K562 (cell line): ENCODE results near the gene LGR6. TPM values are rescaled to one million over a fixed set of nuclear protein-coding genes. Genes with fewer than 3 reads are reported as not detected.

Experiments used
- ARID2 ChIP-seq: fragments of 450-650 bp; IDR thresholded peaks from 2 replicates; pipeline ENCODE4 v1.6.1; 2017; ENCODE audit warnings: antibody characterized with exemption, mild to moderate bottlenecking
- ATF2 ChIP-seq: sonication (generic); formaldehyde crosslinking; IDR thresholded peaks from 2 replicates; pipeline ENCODE4 v1.8.1; 2022; ENCODE audit warnings: missing genetic modification reagents
- CHD1 ChIP-seq: fragments of 200-600 bp; sonication (generic); IDR thresholded peaks from one replicate; pipeline ENCODE4 v1.6.1; 2012; ENCODE audit warnings: mild to moderate bottlenecking, moderate library complexity, low read length, inconsistent platforms
- CTCF ChIP-seq, 3 experiments: IDR thresholded peaks in 2 of 3; conservative IDR thresholded peaks in 1 of 3; 2 replicates each; pipeline ENCODE4 v1.5.1; 2011 to 2012; ENCODE audit warnings: low read length in 3 of 3, mild to moderate bottlenecking in 3 of 3, control low read depth in 2 of 3, improper control_type of control experiment in 1 of 3, inconsistent platforms in 1 of 3, low read depth in 1 of 3, mixed read lengths in 1 of 3, moderate library complexity in 1 of 3; ENCODE audit not compliant: insufficient read depth in 2 of 3
- DNMT1 ChIP-seq: fragments of 450-650 bp; IDR thresholded peaks from 2 replicates; pipeline ENCODE4 v1.6.1; 2016; ENCODE audit warnings: antibody characterized with exemption, mild to moderate bottlenecking
- E2F5 ChIP-seq: sonication (generic); formaldehyde crosslinking; IDR thresholded peaks from 2 replicates; pipeline ENCODE4 v1.8.0; 2022; ENCODE audit warnings: mild to moderate bottlenecking, missing genetic modification reagents
- EZH2 ChIP-seq: IDR thresholded peaks from 2 replicates; pipeline ENCODE4 v1.6.1; 2012; ENCODE audit warnings: low read depth, mild to moderate bottlenecking, inconsistent platforms, low read length, borderline replicate concordance
- GATAD2A ChIP-seq: fragments of 450-650 bp; IDR thresholded peaks from 2 replicates; pipeline ENCODE4 v1.6.1; 2017
- GTF2E2 ChIP-seq: fragments of 200-800 bp; sonication (Bioruptor generic); IDR thresholded peaks from 2 replicates; pipeline ENCODE4 v1.6.1; 2016; ENCODE audit warnings: missing genetic modification characterization, missing compliant biosample characterization
- HLTF ChIP-seq: fragments of 450-650 bp; IDR thresholded peaks from 2 replicates; pipeline ENCODE4 v1.6.1; 2016
- POLR2AphosphoS5 ChIP-seq: IDR thresholded peaks from 2 replicates; pipeline ENCODE4 v1.6.1; 2011; ENCODE audit warnings: mild to moderate bottlenecking, low read depth, low read length, moderate library complexity; ENCODE audit not compliant: control insufficient read depth, insufficient read depth
- PRPF4 ChIP-seq: fragments of 200-400 bp; formaldehyde crosslinking; IDR thresholded peaks from one replicate; pipeline ENCODE4 v1.6.1; 2017; ENCODE audit warnings: low read length, low read depth, mild to moderate bottlenecking; ENCODE audit not compliant: insufficient read depth, poor library complexity, severe bottlenecking
- RFX1 ChIP-seq: fragments of 450-650 bp; IDR thresholded peaks from 2 replicates; pipeline ENCODE4 v1.6.1; 2016; ENCODE audit warnings: mild to moderate bottlenecking, moderate library complexity
- RUNX1 ChIP-seq: sonication (generic); IDR thresholded peaks from 2 replicates; pipeline ENCODE4 v1.6.1; 2016; ENCODE audit warnings: antibody characterized with exemption, low read depth
- SNIP1 ChIP-seq: fragments of 450-650 bp; IDR thresholded peaks from 2 replicates; pipeline ENCODE4 v1.7.1; 2017; ENCODE audit warnings: low read depth, mild to moderate bottlenecking
- TRIM28 ChIP-seq: fragments of 450-650 bp; IDR thresholded peaks from 2 replicates; pipeline ENCODE4 v1.6.1; 2017
- ZNF274 ChIP-seq: IDR thresholded peaks from 2 replicates; pipeline ENCODE4 v1.6.1; 2011; ENCODE audit warnings: low read depth, mild to moderate bottlenecking, low read length, moderate library complexity, borderline replicate concordance
- ZNF3 ChIP-seq: fragments of 250-450 bp; sonication (Bioruptor Pico); IDR thresholded peaks from 2 replicates; pipeline ENCODE4 v1.5.0; 2021; ENCODE audit warnings: mild to moderate bottlenecking, moderate library complexity
- ZNF764 ChIP-seq: fragments of 250-450 bp; sonication (Bioruptor Pico); IDR thresholded peaks from 2 replicates; pipeline ENCODE4 v1.4.0; 2020; ENCODE audit warnings: low read depth, mild to moderate bottlenecking, moderate library complexity
- ZNF778 ChIP-seq: fragments of 450-650 bp; formaldehyde crosslinking; IDR thresholded peaks from 2 replicates; pipeline ENCODE4 v1.4.0; 2020; ENCODE audit warnings: mild to moderate bottlenecking, moderate library complexity
- polyA plus RNA-seq, 8 experiments: library from polyadenylated mRNA; depleted of rRNA in 4 of 8; stranded (reverse) in 5 of 8; unstranded in 3 of 8; fragments of >200 nt; fragmentation: Nextera tagmentation in 2 of 8; fragmentation: Illumina TruSeq in 1 of 8; extraction: Ambion mirVana in 2 of 8; extraction: Trizol in 1 of 8; gene quantifications; 2 replicates each; pipeline versions ENCODE4 v1.2.1 to v1.2.3, GENCODE V29; 2011 to 2014; ENCODE audit warnings: inconsistent platforms in 1 of 8, missing spikeins in 1 of 8
- total RNA-seq, 7 experiments: library from RNA; depleted of rRNA in 6 of 7; stranded (reverse); fragments of >200 nt in 6 of 7; fragmentation: Illumina TruSeq in 2 of 7; extraction: Trizol in 2 of 7; gene quantifications; 2 replicates each; pipeline versions ENCODE4 v1.2.1 to v1.2.3, GENCODE V29; 2011 to 2021; ENCODE audit warnings: low replicate concordance in 1 of 7
- TF ChIP-seq, protein P1 (sequence below): sonication (generic); formaldehyde crosslinking; IDR thresholded peaks from 2 replicates; pipeline ENCODE4 v1.8.0; 2022; ENCODE audit warnings: missing genetic modification reagents, mild to moderate bottlenecking, moderate library complexity, borderline replicate concordance
- TF ChIP-seq, protein P2 (sequence below): fragments of 250-450 bp; sonication (Bioruptor Pico); IDR thresholded peaks from 2 replicates; pipeline ENCODE4 v1.5.0; 2020; ENCODE audit warnings: mild to moderate bottlenecking, borderline replicate concordance

The LGR6 gene
- total and polyA plus RNA-seq, 9 of the 15 experiments (the other 6 are each of a cell fraction or from before 2014, with no cell fraction given), result 0.01 to 0.54 (median 0.17) TPM; not detected in 1

DNA sequence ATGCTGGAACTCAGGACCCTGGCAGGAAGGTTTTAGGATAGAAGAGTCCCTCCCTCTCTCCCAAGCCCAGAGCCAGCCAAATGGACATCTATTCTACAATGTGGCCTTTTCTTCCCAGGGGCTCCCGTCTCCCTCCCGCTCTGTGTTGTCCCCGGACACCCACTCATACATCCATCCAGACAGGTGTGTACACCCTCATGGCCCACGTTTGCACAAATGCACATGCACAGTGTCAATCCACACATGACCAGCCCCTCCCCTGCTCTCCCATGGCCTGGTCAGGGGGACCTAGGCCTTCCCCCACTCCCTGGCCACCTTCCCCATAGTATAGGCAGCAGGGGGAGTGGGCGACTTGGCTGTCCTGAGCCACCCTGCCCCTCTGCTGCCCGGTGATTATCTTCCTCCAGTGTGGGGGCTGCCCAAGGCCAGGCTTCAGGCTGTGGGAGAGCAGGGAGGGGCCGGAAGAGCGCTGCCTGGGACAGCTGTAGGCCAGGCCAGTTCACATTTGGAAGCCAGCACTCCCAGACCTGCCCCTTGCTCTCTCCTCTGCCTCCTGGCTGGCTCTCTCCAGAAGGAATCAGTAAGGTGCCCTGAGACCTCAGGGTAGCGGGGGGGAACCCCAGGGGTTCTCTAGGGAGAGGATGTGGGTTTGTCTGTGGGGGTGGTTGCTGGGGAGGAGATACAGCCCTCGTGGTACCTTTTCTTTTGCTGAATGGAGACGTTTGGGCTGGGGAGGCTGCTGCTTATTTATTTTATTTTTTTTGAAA is 29.1 kb upstream of the LGR6 start (continued):
- TF ChIP-seq EZH2, result no peak
- TF ChIP-seq TRIM28, result no peak
- TF ChIP-seq ATF2 (CRISPR knock-in tag), result no peak
- no peak for TF ChIP-seq ARID2
- no peak for TF ChIP-seq PRPF4
- TF ChIP-seq POLR2AphosphoS5, result peak; percentile 86
- TF ChIP-seq ZNF274, result no peak
- TF ChIP-seq GATAD2A, result peak; percentile 94
- no peak for TF ChIP-seq DNMT1
- TF ChIP-seq, protein P1, sequence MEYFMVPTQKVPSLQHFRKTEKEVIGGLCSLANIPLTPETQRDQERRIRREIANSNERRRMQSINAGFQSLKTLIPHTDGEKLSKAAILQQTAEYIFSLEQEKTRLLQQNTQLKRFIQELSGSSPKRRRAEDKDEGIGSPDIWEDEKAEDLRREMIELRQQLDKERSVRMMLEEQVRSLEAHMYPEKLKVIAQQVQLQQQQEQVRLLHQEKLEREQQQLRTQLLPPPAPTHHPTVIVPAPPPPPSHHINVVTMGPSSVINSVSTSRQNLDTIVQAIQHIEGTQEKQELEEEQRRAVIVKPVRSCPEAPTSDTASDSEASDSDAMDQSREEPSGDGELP (CRISPR knock-in tag), result peak; percentile 95
- TF ChIP-seq E2F5 (CRISPR knock-in tag), result no peak
- TF ChIP-seq HLTF, result no peak
- TF ChIP-seq RUNX1, result no peak
- no peak for TF ChIP-seq CHD1
- TF ChIP-seq ZNF778 (CRISPR knock-in tag), result no peak
- peak; percentile 26; the same call in 1 of the 2 replicates for TF ChIP-seq GTF2E2
- TF ChIP-seq, protein P2, sequence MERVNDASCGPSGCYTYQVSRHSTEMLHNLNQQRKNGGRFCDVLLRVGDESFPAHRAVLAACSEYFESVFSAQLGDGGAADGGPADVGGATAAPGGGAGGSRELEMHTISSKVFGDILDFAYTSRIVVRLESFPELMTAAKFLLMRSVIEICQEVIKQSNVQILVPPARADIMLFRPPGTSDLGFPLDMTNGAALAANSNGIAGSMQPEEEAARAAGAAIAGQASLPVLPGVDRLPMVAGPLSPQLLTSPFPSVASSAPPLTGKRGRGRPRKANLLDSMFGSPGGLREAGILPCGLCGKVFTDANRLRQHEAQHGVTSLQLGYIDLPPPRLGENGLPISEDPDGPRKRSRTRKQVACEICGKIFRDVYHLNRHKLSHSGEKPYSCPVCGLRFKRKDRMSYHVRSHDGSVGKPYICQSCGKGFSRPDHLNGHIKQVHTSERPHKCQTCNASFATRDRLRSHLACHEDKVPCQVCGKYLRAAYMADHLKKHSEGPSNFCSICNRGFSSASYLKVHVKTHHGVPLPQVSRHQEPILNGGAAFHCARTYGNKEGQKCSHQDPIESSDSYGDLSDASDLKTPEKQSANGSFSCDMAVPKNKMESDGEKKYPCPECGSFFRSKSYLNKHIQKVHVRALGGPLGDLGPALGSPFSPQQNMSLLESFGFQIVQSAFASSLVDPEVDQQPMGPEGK (CRISPR knock-in tag), result peak; percentile 81; the same call in 1 of the 2 replicates
- TF ChIP-seq CTCF (IDR thresholded peaks at IDR 0.05 in 2 of 3, conservative IDR thresholded peaks at IDR 0.05 in 1 of 3; ENCODE audit: insufficient read depth in 2 of 3, low read depth in 1 of 3, low read length in 3 of 3), result peak in 1 of 3 experiments; percentile 7; a peak in 1 of 6 replicates
- no peak for TF ChIP-seq ZNF3 (CRISPR knock-in tag)
- no peak for TF ChIP-seq ZNF764 (CRISPR knock-in tag)
- TF ChIP-seq RFX1, result no peak
- no peak for TF ChIP-seq SNIP1
